Endothelial cell of umbilical vein (primary cell): ENCODE results near the gene ETV4.

Source experiments
- CTCF ChIP-seq, 2 donors: IDR thresholded peaks; 1 replicate in 1 of 2; 2 replicates in 1 of 2; pipeline ENCODE4 v1.5.1; 2011; ENCODE audit warnings: low read length in 2 of 2, mild to moderate bottlenecking in 2 of 2, moderate library complexity in 2 of 2, control low read depth in 1 of 2, inconsistent platforms in 1 of 2, low read depth in 1 of 2; ENCODE audit not compliant: insufficient read depth in 1 of 2; ENCODE audit errors: extremely low read depth in 1 of 2
- EZH2 ChIP-seq: IDR thresholded peaks from 2 replicates; pipeline ENCODE4 v1.6.1; 2012; ENCODE audit warnings: borderline replicate concordance, low read depth, mild to moderate bottlenecking, moderate library complexity, low read length, inconsistent platforms; ENCODE audit not compliant: severe bottlenecking
- JUN ChIP-seq: IDR thresholded peaks from 2 replicates; pipeline ENCODE4 v1.6.1; 2011; ENCODE audit warnings: borderline replicate concordance, low read depth; ENCODE audit not compliant: insufficient read length, insufficient read depth
- MYC ChIP-seq: IDR thresholded peaks from one replicate; pipeline ENCODE4 v1.6.1; 2011; ENCODE audit warnings: mild to moderate bottlenecking, low read depth, low read length
- POLR2A ChIP-seq: IDR thresholded peaks from 2 replicates; pipeline ENCODE4 v1.6.1; 2012; ENCODE audit warnings: low read depth, mild to moderate bottlenecking, control low read depth, low read length
- POLR2AphosphoS5 ChIP-seq: IDR thresholded peaks from 2 replicates; pipeline ENCODE4 v1.6.1; 2012; ENCODE audit warnings: low read depth, mild to moderate bottlenecking, control low read depth, low read length, moderate library complexity; ENCODE audit not compliant: insufficient read depth

GRCh38 chr17:43490621-43491020, 55.5 kb downstream of the ETV4 start:
- TF ChIP-seq CTCF (IDR thresholded peaks at IDR 0.05; ENCODE audit: extremely low read depth in 1 of 2, insufficient read depth in 1 of 2, low read depth in 1 of 2, low read length in 2 of 2) (no peak), EZH2 (no peak), POLR2A (no peak), MYC (no peak), JUN (no peak), POLR2AphosphoS5 (no peak)
